COLO829 (cell line): Measurements from ENCODE around the gene DIAPH2.
A peak's percentile ranks its signal among the peaks of the same experiment; 100 is the strongest.

ENCODE experiments used
- DNase-seq: peaks from one replicate; pipeline ENCODE4 v3.0.0; 2012; ENCODE audit warnings: low spot score

Gene DIAPH2

GRCh38 chrX:97594646-97595224 lies 910.1 kb downstream of the DIAPH2 start:
- DNase-seq: no peak

DNA sequence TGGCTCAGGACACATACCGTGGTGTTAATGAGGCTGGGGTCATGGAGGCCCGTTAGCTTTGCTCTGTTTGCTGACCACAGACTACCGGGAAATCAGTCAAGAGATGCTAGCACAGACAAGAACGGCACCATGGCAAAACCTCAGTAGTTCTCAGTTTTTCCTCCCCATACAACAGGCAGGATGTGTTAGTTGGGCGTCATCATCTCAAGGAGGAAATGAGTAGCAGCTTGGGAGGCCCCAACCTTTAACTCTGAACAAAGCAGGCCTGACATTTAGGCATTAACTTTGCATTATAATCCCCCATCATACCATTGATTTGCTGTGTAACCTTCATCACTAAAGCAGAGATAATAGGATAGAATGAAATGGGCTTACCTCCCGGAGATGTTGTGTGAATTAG lies 913.3 kb downstream of the DIAPH2 start:
- DNase-seq: no peak

GRCh38 chrX:97602465-97603258 lies 918.0 kb downstream of the DIAPH2 start:
- DNase-seq: no peak

DNA sequence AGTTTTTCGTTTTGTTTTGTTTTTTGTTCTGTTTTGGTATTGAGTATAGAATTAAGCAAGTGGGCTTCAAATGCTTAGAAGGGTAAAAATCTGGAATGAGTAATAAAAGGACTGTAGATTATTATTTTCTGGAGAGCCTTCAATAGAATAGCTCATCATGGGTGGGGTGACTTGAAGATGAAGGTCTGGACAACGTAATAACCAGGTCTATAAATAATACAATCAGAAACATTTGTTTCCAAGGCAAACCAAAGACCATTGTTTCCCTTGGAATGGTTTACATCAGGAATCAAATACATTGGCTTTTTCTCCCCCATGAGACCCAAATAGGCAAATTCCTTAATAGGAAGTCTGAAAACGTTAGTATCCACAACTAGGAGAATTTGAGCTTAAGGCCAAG lies 920.6 kb downstream of the DIAPH2 start:
- DNase-seq: no peak

GRCh38 chrX:97609357-97609756 lies 924.7 kb downstream of the DIAPH2 start:
- DNase-seq: no peak

- no peak for DNase-seq
These were observed 925.3 kb downstream of the DIAPH2 start for GRCh38 chrX:97609938-97610337.

GRCh38 chrX:97616883-97617530 lies 932.4 kb downstream of the DIAPH2 start:
- DNase-seq: peak; percentile 81

DNA sequence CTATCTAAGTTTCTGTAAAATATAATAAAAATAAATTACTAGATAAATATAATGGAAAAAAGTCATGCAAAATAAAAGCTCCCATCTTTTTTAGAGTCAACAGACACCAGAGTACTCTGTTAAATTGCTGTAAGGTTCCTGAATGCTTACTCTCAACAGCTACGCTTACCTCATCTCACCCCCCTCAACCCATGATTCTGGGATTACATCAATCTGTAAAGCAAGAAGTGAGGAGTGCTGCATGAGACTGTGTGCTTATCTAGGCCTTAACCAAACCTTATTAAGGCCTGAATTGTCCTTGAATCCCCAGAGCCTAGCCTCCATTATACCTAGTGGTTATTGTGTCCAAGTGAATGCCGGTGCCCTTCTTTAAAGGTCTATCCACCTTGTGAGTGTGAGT lies 934.9 kb downstream of the DIAPH2 start:
- DNase-seq: no peak

DNA sequence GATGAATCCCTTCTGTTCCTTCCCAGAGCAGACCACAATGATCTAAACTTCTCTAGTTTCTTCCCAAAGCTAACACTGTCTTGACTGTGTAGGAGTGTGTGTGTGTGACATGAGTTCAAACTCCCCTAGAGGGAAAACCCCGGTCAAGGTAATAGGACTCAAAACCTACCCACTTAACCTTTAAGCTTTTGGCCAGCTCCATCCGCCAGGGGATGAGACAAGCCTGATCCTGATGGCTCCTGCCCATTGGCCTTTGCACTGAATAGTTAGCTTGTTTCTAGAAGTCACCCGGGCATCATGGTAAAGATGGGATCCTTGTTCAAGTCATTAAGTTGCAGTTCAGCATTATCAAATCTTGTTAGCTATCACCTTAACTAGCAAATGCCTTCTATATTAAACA lies 937.5 kb downstream of the DIAPH2 start:
- no peak for DNase-seq

DNA sequence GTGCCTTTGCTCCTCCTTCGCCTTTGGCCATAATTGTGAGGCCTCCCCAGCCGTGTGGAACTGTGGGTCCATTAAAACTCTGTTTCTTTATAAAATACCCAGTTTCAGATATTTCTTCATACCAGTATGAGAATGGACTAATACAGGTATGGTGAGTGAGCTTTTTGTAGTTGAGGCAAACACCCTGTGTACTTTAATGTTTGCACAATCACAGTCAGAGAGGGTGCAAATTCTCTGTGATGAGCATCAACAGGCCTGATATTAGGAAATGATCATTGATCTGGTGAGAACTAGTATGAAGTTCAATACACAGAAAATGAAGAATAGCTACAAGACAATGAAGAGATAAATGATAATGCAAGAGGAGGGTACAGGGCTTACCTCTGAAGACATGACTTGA lies 943.7 kb downstream of the DIAPH2 start:
- DNase-seq: no peak

DNA sequence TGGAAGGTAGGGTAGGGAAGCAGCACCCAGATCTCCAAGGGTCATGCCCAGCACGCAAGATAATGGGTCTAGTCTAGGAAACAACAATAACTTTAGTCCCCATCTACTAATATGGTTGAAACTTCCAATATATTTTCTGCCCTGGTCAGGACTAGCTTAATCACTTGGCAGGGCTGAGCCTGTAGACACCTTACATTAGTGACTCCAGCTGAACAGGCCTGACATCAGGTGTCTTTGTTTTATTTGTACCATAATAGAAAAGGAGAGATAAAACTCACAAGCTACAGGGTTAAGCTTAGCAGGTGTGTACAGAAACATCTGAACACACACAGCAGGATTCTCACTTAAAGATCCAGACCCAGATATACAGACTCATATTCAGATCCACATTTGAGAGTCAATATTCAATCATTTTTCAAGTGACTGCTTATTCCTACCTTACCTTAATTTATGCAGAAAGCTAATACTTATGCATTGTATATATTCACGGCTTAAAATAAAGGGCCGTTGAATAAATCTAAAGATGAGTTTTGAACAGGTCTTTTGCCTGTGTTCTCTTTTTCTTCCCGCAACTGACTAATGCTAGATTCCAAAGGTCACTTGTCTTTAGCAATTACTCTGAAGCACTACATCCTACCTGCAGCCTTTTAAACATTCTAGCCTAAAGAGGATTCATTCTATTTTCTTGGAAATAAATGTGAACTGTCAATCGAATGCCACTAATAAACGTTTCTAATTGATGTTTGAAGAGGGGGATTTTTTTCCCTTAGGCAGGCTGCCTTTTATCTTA lies 944.4 kb downstream of the DIAPH2 start:
- DNase-seq: no peak

- peak; percentile 47 for DNase-seq
These were observed 944.9 kb downstream of the DIAPH2 start for GRCh38 chrX:97629597-97629985.

DNA sequence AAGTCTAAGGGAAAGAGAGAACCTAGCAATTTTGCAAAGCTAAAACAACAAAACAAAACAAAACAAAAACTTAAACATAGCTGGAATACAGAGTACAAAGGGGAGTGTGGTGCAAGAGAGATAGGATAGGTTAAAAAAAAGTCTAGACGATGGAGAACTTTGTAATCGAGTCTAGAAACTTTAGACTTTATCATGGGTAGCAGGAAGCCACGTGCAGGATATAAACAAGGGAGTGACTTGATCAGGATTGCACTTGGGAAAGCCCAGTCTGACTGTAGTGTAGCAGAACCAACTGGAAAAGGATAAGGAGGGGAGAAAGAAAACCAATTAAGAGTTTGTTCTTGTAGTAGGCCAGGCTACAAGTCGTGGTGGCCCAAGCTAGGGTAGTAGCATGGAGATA lies 949.2 kb downstream of the DIAPH2 start:
- no peak for DNase-seq

GRCh38 chrX:97636473-97637140 lies 952.0 kb downstream of the DIAPH2 start:
- DNase-seq: no peak

- no peak for DNase-seq
These were observed 952.6 kb downstream of the DIAPH2 start for GRCh38 chrX:97637289-97637688.

DNA sequence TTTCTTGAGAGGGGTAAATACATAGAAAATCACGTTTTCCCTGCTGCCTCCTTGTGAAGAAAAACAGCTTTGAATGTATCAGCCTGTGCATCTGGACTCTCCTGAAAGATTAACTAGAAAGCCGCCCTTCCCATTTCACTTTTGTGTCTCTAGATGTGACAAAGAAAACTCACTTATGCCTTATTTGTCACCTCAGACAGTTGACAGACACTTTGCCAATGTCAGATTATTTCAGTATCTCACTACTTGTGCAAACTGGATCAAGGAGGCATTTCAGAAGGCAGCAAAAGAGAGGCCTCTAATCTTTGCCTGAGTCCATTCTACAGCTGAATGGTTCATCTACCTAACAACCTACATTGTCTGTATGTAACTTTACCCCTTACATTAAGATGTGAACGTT lies 954.0 kb downstream of the DIAPH2 start:
- no peak for DNase-seq

DNA sequence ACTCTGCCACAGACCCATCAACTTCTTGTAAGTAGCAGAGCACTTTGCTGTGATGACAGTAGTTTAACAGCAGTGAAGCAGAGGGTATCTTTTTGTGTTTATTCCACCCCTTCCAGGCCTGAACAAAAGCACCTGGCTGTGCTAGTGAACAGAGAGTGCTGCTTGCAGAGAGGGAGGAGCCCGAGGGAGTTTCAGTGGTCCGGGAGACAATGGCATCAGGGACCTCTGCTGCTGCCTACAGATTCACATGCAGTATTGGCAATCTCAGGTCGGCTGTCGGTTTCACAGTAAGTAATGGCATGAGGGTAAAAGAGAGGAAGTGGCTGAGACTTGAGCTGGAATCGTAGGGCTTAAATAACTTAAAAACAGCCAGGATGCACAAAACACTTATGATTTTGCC lies 954.9 kb downstream of the DIAPH2 start:
- DNase-seq: no peak
